A549 (cell line): Measurements from ENCODE around the gene EFCAB7. TPM values are rescaled to one million over a fixed set of nuclear protein-coding genes. Genes with fewer than 3 reads are reported as not detected.

Experiments
- ATAC-seq, 2 experiments: fragments of 200-7000 bp in 1 of 2; fragments of >200 bp in 1 of 2; cut with Nextera tagmentation in 1 of 2; cut with Tn5 transposase in 1 of 2; 3 replicates each; pipeline versions ENCODE4 v1.8.0 to v1.9.1; 2018 to 2020; ENCODE audit warnings: mild to moderate bottlenecking in 1 of 2, moderate library complexity in 1 of 2
- CTCF ChIA-PET: fragments of 300-600 bp; sonication (Branson Sonifier 250); formaldehyde crosslinking; extraction: SDS; loops from one replicate; lab custom pipeline; 2021; ENCODE audit warnings: antibody characterized with exemption, inconsistent platforms; lab: Yijun Ruan, JAX
- POLR2A ChIA-PET: fragments of 350-600 bp; formaldehyde crosslinking; extraction: SDS; loops from one replicate; lab custom pipeline; 2021; ENCODE audit warnings: antibody characterized with exemption, inconsistent platforms; lab: Yijun Ruan, JAX
- DNase-seq, 2 experiments: peaks; one replicate each; pipeline versions ENCODE4 v3.0.0 to v3.0.0-alpha.2; 2011 to 2016; ENCODE audit warnings: low read depth in 1 of 2, low spot score in 1 of 2
- FAIRE-seq: peaks from 2 replicates; lab custom pipeline; 2011; peaks lifted over from hg19 to GRCh38; lab: Jason Lieb, UNC
- H3K27ac ChIP-seq, 2 experiments: fragments of >200 bp; sonication (Bioruptor Twin); formaldehyde crosslinking; 3 replicates each; pipeline ENCODE4 v1.5.1; 2016 to 2017
- H3K4me1 ChIP-seq: fragments of >200 bp; sonication (Bioruptor Twin); formaldehyde crosslinking; 3 replicates; pipeline ENCODE4 v1.6.1; 2016
- H3K4me2 ChIP-seq: fragments of >200 bp; sonication (Bioruptor Twin); formaldehyde crosslinking; 3 replicates; pipeline ENCODE4 v1.6.1; 2016
- H3K4me3 ChIP-seq: fragments of >200 bp; sonication (Bioruptor Twin); formaldehyde crosslinking; 3 replicates; pipeline ENCODE4 v1.5.1; 2016
- H3K9me3 ChIP-seq: fragments of >200 bp; sonication (Bioruptor Twin); formaldehyde crosslinking; 3 replicates; pipeline ENCODE4 v1.6.1; 2016
- ATOH8 ChIP-seq: fragments of 250-450 bp; sonication (Bioruptor Pico); IDR thresholded peaks from 2 replicates; pipeline ENCODE4 v1.5.0; 2020; ENCODE audit warnings: low read depth, mild to moderate bottlenecking, moderate library complexity
- BCL3 ChIP-seq: fragments of >200 bp; sonication (Bioruptor Twin); formaldehyde crosslinking; IDR thresholded peaks from 3 replicates; pipeline ENCODE4 v1.6.1; 2016
- BHLHE40 ChIP-seq: IDR thresholded peaks from 2 replicates; pipeline ENCODE4 v1.6.1; 2012; ENCODE audit warnings: low read depth, low read length, inconsistent platforms
- CBX2 ChIP-seq: fragments of 200-600 bp; sonication (generic); IDR thresholded peaks from 2 replicates; pipeline ENCODE4 v1.6.1; 2016; ENCODE audit warnings: low read depth, mild to moderate bottlenecking, borderline replicate concordance
- CHD2 ChIP-seq: fragments of 150-350 bp; IDR thresholded peaks from 2 replicates; pipeline ENCODE4 v1.6.1; 2014; ENCODE audit warnings: low read length; ENCODE audit not compliant: partially characterized antibody
- CTCF ChIP-seq: fragments of >200 bp; sonication (Bioruptor Twin); formaldehyde crosslinking; IDR thresholded peaks from 3 replicates; pipeline ENCODE4 v1.5.1; 2016
- EHF ChIP-seq: fragments of 250-450 bp; sonication (Bioruptor Pico); IDR thresholded peaks from 2 replicates; pipeline ENCODE4 v1.5.0; 2020; ENCODE audit warnings: mild to moderate bottlenecking
- EHMT2 ChIP-seq: fragments of 200-600 bp; sonication (generic); IDR thresholded peaks from 2 replicates; pipeline ENCODE4 v1.6.1; 2016; ENCODE audit warnings: antibody characterized with exemption, low read depth, mild to moderate bottlenecking, moderate library complexity
- ELK1 ChIP-seq: fragments of 150-350 bp; IDR thresholded peaks from 2 replicates; pipeline ENCODE4 v1.6.1; 2014; ENCODE audit warnings: low read depth, mild to moderate bottlenecking, low read length
- FOSB ChIP-seq: fragments of 250-450 bp; sonication (Bioruptor Pico); IDR thresholded peaks from 2 replicates; pipeline ENCODE4 v1.5.0; 2020; ENCODE audit warnings: mild to moderate bottlenecking, moderate library complexity
- HDAC2 ChIP-seq: fragments of 200-600 bp; sonication (generic); IDR thresholded peaks from 2 replicates; pipeline ENCODE4 v1.6.1; 2016
- HOXB13 ChIP-seq: fragments of 250-450 bp; sonication (Bioruptor Pico); IDR thresholded peaks from 2 replicates; pipeline ENCODE4 v1.5.0; 2020; ENCODE audit warnings: low read depth, mild to moderate bottlenecking, moderate library complexity
- HOXB5 ChIP-seq: fragments of 250-450 bp; sonication (Bioruptor Pico); IDR thresholded peaks from 2 replicates; pipeline ENCODE4 v1.5.0; 2020; ENCODE audit warnings: mild to moderate bottlenecking, moderate library complexity
- JUN ChIP-seq, 2 experiments: fragments of >200 bp; sonication (Bioruptor Twin); formaldehyde crosslinking; IDR thresholded peaks; 2 replicates in 1 of 2; 3 replicates in 1 of 2; pipeline ENCODE4 v1.6.1; 2016 to 2017
- MAFK ChIP-seq: fragments of 450-650 bp; IDR thresholded peaks from 2 replicates; pipeline ENCODE4 v1.6.1; 2014; ENCODE audit not compliant: partially characterized antibody
- MAX ChIP-seq: IDR thresholded peaks from 2 replicates; pipeline ENCODE4 v1.6.1; 2012
- MYC ChIP-seq: IDR thresholded peaks from 2 replicates; pipeline ENCODE4 v1.6.1; 2012; ENCODE audit warnings: mild to moderate bottlenecking, inconsistent platforms, low read length, improper control_type of control experiment, borderline replicate concordance
- NFE2L2 ChIP-seq: fragments of 150-350 bp; conservative IDR thresholded peaks from 2 replicates; pipeline ENCODE4 v1.6.1; 2014; ENCODE audit warnings: low read length
- NPAS2 ChIP-seq: fragments of 250-450 bp; sonication (Bioruptor Pico); IDR thresholded peaks from 2 replicates; pipeline ENCODE4 v1.8.0; 2022; ENCODE audit warnings: mild to moderate bottlenecking, moderate library complexity, borderline replicate concordance
- PBX3 ChIP-seq: IDR thresholded peaks from 2 replicates; pipeline ENCODE4 v1.6.1; 2012
- PHF8 ChIP-seq: fragments of 200-600 bp; sonication (generic); IDR thresholded peaks from 2 replicates; pipeline ENCODE4 v1.6.1; 2016; ENCODE audit warnings: low read depth, mild to moderate bottlenecking, antibody characterized with exemption, moderate library complexity, borderline replicate concordance
- POLR2A ChIP-seq: IDR thresholded peaks from 2 replicates; pipeline ENCODE4 v1.6.1; 2012; ENCODE audit warnings: mild to moderate bottlenecking, low read length
- POLR2AphosphoS2 ChIP-seq: conservative IDR thresholded peaks from 2 replicates; pipeline ENCODE4 v1.6.1; 2012; ENCODE audit warnings: low read length, improper control_type of control experiment, inconsistent platforms
- RAD21 ChIP-seq, 2 experiments: fragments of >200 bp in 1 of 2; sonication (Bioruptor Twin) in 1 of 2; formaldehyde crosslinking in 1 of 2; IDR thresholded peaks in 1 of 2; conservative IDR thresholded peaks in 1 of 2; 2 replicates in 1 of 2; 3 replicates in 1 of 2; pipeline ENCODE4 v1.6.1; 2012 to 2018; ENCODE audit warnings: inconsistent platforms in 1 of 2
- RCOR1 ChIP-seq: fragments of 150-350 bp; IDR thresholded peaks from 2 replicates; pipeline ENCODE4 v1.6.1; 2014; ENCODE audit warnings: antibody characterized with exemption, low read length, low read depth
- RFX5 ChIP-seq: fragments of 450-650 bp; IDR thresholded peaks from 2 replicates; pipeline ENCODE4 v1.7.1; 2014; ENCODE audit warnings: antibody characterized with exemption, mild to moderate bottlenecking, moderate library complexity
- RNF2 ChIP-seq: fragments of 200-600 bp; sonication (generic); IDR thresholded peaks from 2 replicates; pipeline ENCODE4 v1.6.1; 2016; ENCODE audit warnings: low read depth, mild to moderate bottlenecking, antibody characterized with exemption, moderate library complexity, borderline replicate concordance
- SMC3 ChIP-seq: fragments of >200 bp; sonication (Bioruptor Twin); formaldehyde crosslinking; IDR thresholded peaks from 3 replicates; pipeline ENCODE4 v1.6.1; 2018; ENCODE audit warnings: inconsistent platforms
- ZC3H11A ChIP-seq: fragments of 450-650 bp; IDR thresholded peaks from 2 replicates; pipeline ENCODE4 v1.6.1; 2014; ENCODE audit warnings: antibody characterized with exemption, mild to moderate bottlenecking
- WGBS: methylation state at CpG from one replicate; pipeline ENCODE4 v1.1.6; 2017; ENCODE audit errors: missing lambda C conversion rate; 5-methylcytosine and 5-hydroxymethylcytosine counted together
- polyA plus RNA-seq, 4 experiments: library from polyadenylated mRNA; depleted of rRNA in 3 of 4; stranded (reverse); fragments of >200 nt; fragmentation: RNase III in 1 of 4; extraction: RNeasy Plus Mini Kit Qiagen cat#74134 plus additional on column Dnase treatment in 1 of 4; gene quantifications; 2 replicates in 3 of 4; 3 replicates in 1 of 4; pipeline ENCODE4 v1.2.3, GENCODE V29; 2011 to 2017

The EFCAB7 gene
- polyA plus RNA-seq, 2 of the 4 experiments (the other 2 are of a cell fraction): 4.6 to 5.6 TPM

GRCh38 chr1:63475761-63476160 lies 47.6 kb upstream of the EFCAB7 start:
- H3K9me3 ChIP-seq: no peaks in the 10 kb centered on the region
- no peak for ATAC-seq
- CTCF ChIA-PET: no interaction called here
- POLR2A ChIA-PET: no interaction called here
- no peak for FAIRE-seq
- WGBS: 82% methylated on average over 7 of the region's 7 CpGs
- H3K4me2 ChIP-seq: peak overlapping the region; percentile 31; the same call in 2 of the 3 replicates
- H3K4me1 ChIP-seq: peaks cover 14% of the 10 kb centered on the region
- no peak overlapping the region for H3K4me3 ChIP-seq
- H3K27ac ChIP-seq: no peak overlapping the region
- TF ChIP-seq CHD2: no peak
- no peak for TF ChIP-seq HOXB13 (CRISPR knock-in tag)
- TF ChIP-seq POLR2A: no peak
- no peak for TF ChIP-seq HDAC2
- no peak for TF ChIP-seq FOSB (CRISPR knock-in tag)
- TF ChIP-seq RCOR1: no peak
- TF ChIP-seq RAD21 (conservative IDR thresholded peaks at IDR 0.05 in 1 of 2, IDR thresholded peaks at IDR 0.05 in 1 of 2): no peak
- no peak for TF ChIP-seq POLR2AphosphoS2
- no peak for TF ChIP-seq CTCF
- no peak for TF ChIP-seq MYC
- DNase-seq: no peak

- ATAC-seq: no peak
- FAIRE-seq: no peak
- TF ChIP-seq NPAS2 (CRISPR knock-in tag): no peak
- TF ChIP-seq ELK1: no peak
- TF ChIP-seq RFX5: no peak
- no peak for TF ChIP-seq ZC3H11A
- TF ChIP-seq JUN (IDR thresholded peaks at IDR 0.05): no peak
- TF ChIP-seq RCOR1: no peak
- no peak for TF ChIP-seq HOXB5 (CRISPR knock-in tag)
- no peak for TF ChIP-seq BHLHE40
- no peak for TF ChIP-seq MAFK
- TF ChIP-seq CBX2: no peak
- TF ChIP-seq EHMT2: no peak
- TF ChIP-seq MAX: no peak
- no peak for TF ChIP-seq ATOH8 (CRISPR knock-in tag)
- H3K4me3 ChIP-seq: no peak overlapping the region
- no peaks in the 10 kb centered on the region for H3K9me3 ChIP-seq
- no peak for DNase-seq
- WGBS: 76% methylated on average over 1 of the region's 1 CpG
- H3K27ac ChIP-seq: no peak overlapping the region
- H3K4me2 ChIP-seq: no peak overlapping the region
- POLR2A ChIA-PET: no interaction called here
- CTCF ChIA-PET: no interaction called here
- peaks cover 14% of the 10 kb centered on the region for H3K4me1 ChIP-seq
Observed at GRCh38 chr1:63480057-63480456, 43.3 kb upstream of the EFCAB7 start.

GRCh38 chr1:63486629-63487028 lies 36.7 kb upstream of the EFCAB7 start:
- no peak overlapping the region for H3K4me2 ChIP-seq
- FAIRE-seq: no peak
- ChIA-PET POLR2A (no interaction called here), CTCF (no interaction called here)
- H3K27ac ChIP-seq: no peak overlapping the region
- no peak overlapping the region for H3K4me3 ChIP-seq
- ATAC-seq: no peak
- 89% methylated on average over 1 of the region's 1 CpG for WGBS
- no peak for DNase-seq
- H3K4me1 ChIP-seq: no peaks in the 10 kb centered on the region
- no peaks in the 10 kb centered on the region for H3K9me3 ChIP-seq
- TF ChIP-seq FOSB (CRISPR knock-in tag) (no peak), PHF8 (no peak), EHF (CRISPR knock-in tag) (no peak), NFE2L2 (no peak), MYC (no peak), RAD21 (conservative IDR thresholded peaks at IDR 0.05 in 1 of 2, IDR thresholded peaks at IDR 0.05 in 1 of 2) (no peak), PBX3 (no peak), POLR2A (no peak), SMC3 (no peak), ELK1 (no peak), RNF2 (no peak), BCL3 (no peak)
